Stomach (tissue), 9 donors: ENCODE results near the gene RAB1A. TPM values are rescaled to one million over a fixed set of nuclear protein-coding genes. Genes with fewer than 3 reads are reported as not detected.
A peak's percentile ranks its signal among the peaks of the same experiment; 100 is the strongest.

Experiments used
- DNase-seq, 2 donors: peaks; one replicate each; pipeline versions ENCODE4 v3.0.0 to v3.0.0-alpha.2; 2013 to 2019
- H3K27ac ChIP-seq, 5 donors: fragments of 200-600 bp in 4 of 5; sonication (generic) in 4 of 5; one replicate each; pipeline ENCODE4 v1.5.1; 2013 to 2019; ENCODE audit warnings: mild to moderate bottlenecking in 1 of 5, moderate library complexity in 1 of 5
- H3K27me3 ChIP-seq, 3 donors: fragments of 200-600 bp; sonication (generic); one replicate each; pipeline ENCODE4 v1.5.1; 2017 to 2019; ENCODE audit warnings: mixed run types in 1 of 3
- H3K36me3 ChIP-seq, 4 donors: fragments of 200-600 bp; sonication (generic); 1 replicate in 3 of 4; 2 replicates in 1 of 4; pipeline ENCODE4 v1.5.1; 2016 to 2019
- H3K4me1 ChIP-seq, 4 donors: fragments of 200-600 bp; sonication (generic); one replicate each; pipeline ENCODE4 v1.5.1; 2016 to 2019
- H3K4me3 ChIP-seq, 4 donors: fragments of 200-600 bp; sonication (generic) in 3 of 4; one replicate each; pipeline ENCODE4 v1.5.1; 2016 to 2019; ENCODE audit warnings: mild to moderate bottlenecking in 1 of 4
- H3K9me3 ChIP-seq, 4 donors: fragments of 200-600 bp; sonication (generic); one replicate each; pipeline ENCODE4 v1.5.1; 2016 to 2019
- CTCF ChIP-seq, 7 experiments: fragments of 450-650 bp in 4 of 7; fragments of 200-600 bp in 3 of 7; sonication (generic) in 3 of 7; IDR thresholded peaks; one replicate each; pipeline ENCODE4 v1.5.1; 2016 to 2019; ENCODE audit warnings: antibody characterized with exemption in 7 of 7, control low read depth in 2 of 7, mild to moderate bottlenecking in 1 of 7
- EP300 ChIP-seq: sonication (generic); formaldehyde crosslinking; IDR thresholded peaks from one replicate; pipeline ENCODE4 v1.6.1; 2017; ENCODE audit warnings: antibody characterized with exemption
- POLR2A ChIP-seq, 4 donors: fragments of 450-650 bp; IDR thresholded peaks; one replicate each; pipeline ENCODE4 v1.6.1; 2016; ENCODE audit warnings: antibody characterized with exemption in 4 of 4, control low read depth in 2 of 4, mild to moderate bottlenecking in 1 of 4, moderate library complexity in 1 of 4
- POLR2AphosphoS5 ChIP-seq, 3 donors: sonication (generic); formaldehyde crosslinking; IDR thresholded peaks; one replicate each; pipeline ENCODE4 v1.6.1; 2016; ENCODE audit warnings: antibody characterized with exemption in 3 of 3
- WGBS, 5 donors: extraction: QIAGEN DNeasy Blood & Tissue Kit in 3 of 5; methylation state at CpG; one replicate each; pipeline versions ENCODE4 v1.1.5 to v1.1.7; 2013 to 2018; 5-methylcytosine and 5-hydroxymethylcytosine counted together
- intact Hi-C: fragments of 100-400 bp; cut with DNase I; formaldehyde crosslinking; loops from one replicate; pipeline ENCODE4 v1.15.1; 2023; ENCODE audit warnings: low total_unique reads
- polyA plus RNA-seq, 3 donors: library from polyadenylated mRNA; stranded (reverse); fragments of 200-250 nt; gene quantifications; one replicate each; pipeline ENCODE4 v1.2.3, GENCODE V29; 2013
- small RNA-seq, 4 donors: library from RNA; depleted of rRNA; stranded (forward); fragments of <200 nt; gene quantifications; one replicate each; pipeline ENCODE3, GENCODE V24; 2016
- total RNA-seq, 5 donors: library from RNA; depleted of rRNA; stranded (reverse); fragments of >200 nt; gene quantifications; one replicate each; pipeline versions ENCODE4 v1.1.0 to v1.2.3, GENCODE V29; 2014 to 2016
- donor health status: healthy with polysubstance abuse.
- donor health status: Bipolar disorder and iron deficiency.
- donor health status: healthy.

The RAB1A gene
- total and polyA plus RNA-seq, 8 donors = 58.2 to 160 (median 88.1) TPM

- Histone ChIP-seq H3K9me3 (peaks cover 0 to 13% (median 3%) of the 10 kb centered on the region in 4 donors), H3K4me1 (peaks cover 0 to 8% (median 2%) of the 10 kb centered on the region in 4 donors), H3K36me3 (peaks cover 0 to 22% (median 0%) of the 10 kb centered on the region in 4 donors), H3K27me3 (no peaks in the 10 kb centered on the region), H3K27ac (no peak overlapping the region), H3K4me3 (no peak overlapping the region)
- intact Hi-C loops = loop anchor here (5.0 kb wide), 1 partner anchor 123 kb away; no protein-coding TSS in a partner anchor
- peak in 1 of 3 donors; percentile 82 for TF ChIP-seq POLR2AphosphoS5 (IDR thresholded peaks at IDR 0.05)
- no peak for TF ChIP-seq POLR2A (IDR thresholded peaks at IDR 0.05)
- peak in 6 of 7 experiments; percentile 77 to 100 (median 96) for TF ChIP-seq CTCF (IDR thresholded peaks at IDR 0.05)
- peak; percentile 89 to 93 for DNase-seq
- 25 to 31% (median 30%) methylated on average over 13 of the region's 13 CpGs for WGBS, 5 donors
These were observed 89.3 kb downstream of the RAB1A start for GRCh38 chr2:65040400-65041261.

- Histone ChIP-seq H3K36me3 (peaks cover 0 to 19% (median 0%) of the 10 kb centered on the region in 4 donors), H3K9me3 (peaks cover 0 to 13% (median 3%) of the 10 kb centered on the region in 4 donors), H3K27ac (no peak overlapping the region), H3K4me1 (peaks cover 0 to 8% (median 2%) of the 10 kb centered on the region in 4 donors), H3K4me3 (no peak overlapping the region), H3K27me3 (no peaks in the 10 kb centered on the region)
- intact Hi-C loops = loop anchor here (5.0 kb wide), 1 partner anchor 122 kb away; no protein-coding TSS in a partner anchor
- DNase-seq = no peak
- 89 to 99% (median 95%) methylated on average over 3 of the region's 3 CpGs for WGBS, 5 donors
- TF ChIP-seq CTCF (IDR thresholded peaks at IDR 0.05) (no peak), POLR2A (IDR thresholded peaks at IDR 0.05) (no peak), POLR2AphosphoS5 (IDR thresholded peaks at IDR 0.05) (no peak), EP300 (no peak)
These were observed 90.3 kb downstream of the RAB1A start for GRCh38 chr2:65039640-65040039.

- WGBS, 5 donors = 82 to 88% (median 85%) methylated on average over 3 of the region's 3 CpGs
These were observed 92.7 kb downstream of the RAB1A start for GRCh38 chr2:65037178-65037577.

More at GRCh38 chr2:65037178-65037577, 92.7 kb downstream of the RAB1A start:
- no peaks in the 10 kb centered on the region for H3K9me3 ChIP-seq
- DNase-seq = no peak
- intact Hi-C loops = no loop called here
- H3K4me3 ChIP-seq = no peak overlapping the region
- H3K4me1 ChIP-seq = peaks cover 0 to 12% (median 7%) of the 10 kb centered on the region in 4 donors
- TF ChIP-seq CTCF (IDR thresholded peaks at IDR 0.05) = no peak
- TF ChIP-seq EP300 = no peak
- no peak for TF ChIP-seq POLR2AphosphoS5 (IDR thresholded peaks at IDR 0.05)
- no peak for TF ChIP-seq POLR2A (IDR thresholded peaks at IDR 0.05)
- H3K27ac ChIP-seq = no peak overlapping the region
- no peaks in the 10 kb centered on the region for H3K36me3 ChIP-seq
- H3K27me3 ChIP-seq = no peaks in the 10 kb centered on the region

Small RNA genes within 50 kb of the gene (small RNA-seq; reads per million reads assigned to genes)
- gene RF00090 = 0 reads per million in 4 donors

Other genes with a start within 250 kb of the RAB1A start
- 10 to 100 TPM in 2 of 5 donors, 1 to 10 TPM in 3; 1.3 to 30.1 (median 8.3) TPM for gene SLC1A4, start 140.7 kb downstream of the RAB1A start, total RNA-seq
- gene SLC1A4, start 140.7 kb downstream of the RAB1A start, polyA plus RNA-seq = 1 to 10 TPM; 2.7 to 6.5 (median 6.2) TPM
- 10 to 100 TPM; 13.6 to 39.7 (median 25.8) TPM for gene CEP68, start 73.7 kb downstream of the RAB1A start, total RNA-seq
- gene CEP68, start 73.7 kb downstream of the RAB1A start, polyA plus RNA-seq = 1 to 10 TPM; 4.8 to 5.4 (median 4.9) TPM
- 100 to 1,000 TPM in 1 of 5 donors, 10 to 100 TPM in 4; 16.8 to 187 (median 47.8) TPM for gene ACTR2, start 97.7 kb upstream of the RAB1A start, total RNA-seq
- gene ACTR2, start 97.7 kb upstream of the RAB1A start, polyA plus RNA-seq = 100 to 1,000 TPM in 1 of 3 donors, 10 to 100 TPM in 2; 50.0 to 107 (median 68.9) TPM